Mesenchymal stem cell (in vitro differentiated cells and primary cell): Measurements from ENCODE around the gene SPATA13.

Source experiments
- DNase-seq: peaks from one replicate; pipeline ENCODE4 v3.0.0-alpha.2; 2013
- H2AFZ ChIP-seq: one replicate; pipeline ENCODE4 v1.6.1; 2013; ENCODE audit warnings: low read depth, mild to moderate bottlenecking, control low read depth, inconsistent platforms, low read length, moderate library complexity
- H2AK5ac ChIP-seq: 2 replicates; pipeline ENCODE4 v1.6.1; 2013; ENCODE audit warnings: low read length, moderate library complexity, mild to moderate bottlenecking, inconsistent platforms; ENCODE audit not compliant: severe bottlenecking
- H2BK120ac ChIP-seq: one replicate; pipeline ENCODE4 v1.6.1; 2013; ENCODE audit warnings: low read depth, mild to moderate bottlenecking, inconsistent platforms, low read length, moderate library complexity
- H2BK12ac ChIP-seq, 2 experiments: one replicate each; pipeline ENCODE4 v1.6.1; 2013; ENCODE audit warnings: inconsistent platforms in 2 of 2, low read length in 2 of 2, mild to moderate bottlenecking in 2 of 2, moderate library complexity in 2 of 2, control low read depth in 1 of 2
- H2BK15ac ChIP-seq: one replicate; pipeline ENCODE4 v1.6.1; 2013; ENCODE audit warnings: mild to moderate bottlenecking, low read depth, inconsistent platforms; ENCODE audit not compliant: poor library complexity, severe bottlenecking
- H2BK5ac ChIP-seq: 2 replicates; pipeline ENCODE4 v1.6.1; 2013; ENCODE audit warnings: low read depth, mild to moderate bottlenecking, low read length, control low read depth, inconsistent platforms; ENCODE audit not compliant: poor library complexity, severe bottlenecking
- H3K14ac ChIP-seq, 2 experiments: one replicate each; pipeline ENCODE4 v1.6.1; 2013; ENCODE audit warnings: inconsistent platforms in 2 of 2, low read length in 2 of 2, control low read depth in 1 of 2, mild to moderate bottlenecking in 1 of 2, moderate library complexity in 1 of 2
- H3K18ac ChIP-seq, 2 experiments: one replicate each; pipeline ENCODE4 v1.6.1; 2013; ENCODE audit warnings: inconsistent platforms in 2 of 2, low read length in 2 of 2, control low read depth in 1 of 2, low read depth in 1 of 2, mild to moderate bottlenecking in 1 of 2
- H3K23ac ChIP-seq, 2 experiments: one replicate each; pipeline ENCODE4 v1.6.1; 2013; ENCODE audit warnings: inconsistent platforms in 2 of 2, low read length in 2 of 2, mild to moderate bottlenecking in 2 of 2, moderate library complexity in 2 of 2, control low read depth in 1 of 2
- H3K27ac ChIP-seq: 2 replicates; pipeline ENCODE4 v1.5.1; 2013; ENCODE audit warnings: mild to moderate bottlenecking, moderate library complexity, low read length, control low read depth, inconsistent platforms; ENCODE audit not compliant: poor library complexity, severe bottlenecking
- H3K27me3 ChIP-seq, 2 experiments: 2 replicates each; pipeline versions ENCODE4 v1.6.1 to v1.7.0; 2013; ENCODE audit warnings: low read length in 2 of 2, mild to moderate bottlenecking in 2 of 2, moderate library complexity in 2 of 2, control low read depth in 1 of 2, inconsistent platforms in 1 of 2; ENCODE audit not compliant: control insufficient read depth in 1 of 2, insufficient read depth in 1 of 2
- H3K36me3 ChIP-seq, 2 experiments: 2 replicates each; pipeline versions ENCODE4 v1.6.1 to v1.7.0; 2013; ENCODE audit warnings: low read length in 2 of 2, control low read depth in 1 of 2, inconsistent platforms in 1 of 2, low read depth in 1 of 2, mild to moderate bottlenecking in 1 of 2; ENCODE audit not compliant: insufficient read depth in 2 of 2, control insufficient read depth in 1 of 2
- H3K4ac ChIP-seq, 2 experiments: one replicate each; pipeline ENCODE4 v1.6.1; 2013; ENCODE audit warnings: inconsistent platforms in 2 of 2, low read length in 2 of 2, mild to moderate bottlenecking in 2 of 2, moderate library complexity in 2 of 2, control low read depth in 1 of 2, low read depth in 1 of 2
- H3K4me1 ChIP-seq: 2 replicates; pipeline ENCODE4 v1.6.1; 2013; ENCODE audit warnings: low read depth, low read length, control low read depth; ENCODE audit not compliant: control insufficient read depth, insufficient read depth
- H3K4me2 ChIP-seq: 2 replicates; pipeline ENCODE4 v1.6.1; 2013; ENCODE audit warnings: low read length, mild to moderate bottlenecking, inconsistent platforms; ENCODE audit not compliant: poor library complexity, severe bottlenecking
- H3K4me3 ChIP-seq, 2 experiments: 2 replicates each; pipeline versions ENCODE4 v1.5.1 to v1.7.0; 2013; ENCODE audit warnings: low read length in 2 of 2, mild to moderate bottlenecking in 2 of 2, control low read depth in 1 of 2, low read depth in 1 of 2; ENCODE audit not compliant: insufficient read depth in 1 of 2
- H3K79me1 ChIP-seq: replicated peaks from 2 replicates; pipeline ENCODE4 v1.6.1; 2013; ENCODE audit warnings: mild to moderate bottlenecking, control low read depth, low read length, inconsistent platforms; ENCODE audit not compliant: poor library complexity, severe bottlenecking
- H3K9ac ChIP-seq: 2 replicates; pipeline ENCODE4 v1.7.0; 2013; ENCODE audit warnings: mild to moderate bottlenecking, low read length, moderate library complexity
- H3K9me3 ChIP-seq: 2 replicates; pipeline ENCODE4 v1.7.0; 2013; ENCODE audit warnings: mild to moderate bottlenecking, low read length; ENCODE audit not compliant: control insufficient read depth
- H4K8ac ChIP-seq: one replicate; pipeline ENCODE4 v1.6.1; 2013; ENCODE audit warnings: inconsistent platforms, mild to moderate bottlenecking, low read length, moderate library complexity
- H4K91ac ChIP-seq: one replicate; pipeline ENCODE4 v1.6.1; 2013; ENCODE audit warnings: mild to moderate bottlenecking, low read length, inconsistent platforms
- whole genome bisulfite sequencing: methylation state at CpG from one replicate; pipeline ENCODE4 v1.1.7; 2013; ENCODE audit warnings: mixed read lengths; 5-methylcytosine and 5-hydroxymethylcytosine counted together

The SPATA13 gene

GRCh38 chr13:24241336-24241735 is 80.8 kb downstream of the SPATA13 start:
- H2BK12ac ChIP-seq = no peak overlapping the region
- peak overlapping the region in 1 of 2 experiments; percentile 89 for H3K14ac ChIP-seq
- H3K4ac ChIP-seq = no peak overlapping the region
- H3K36me3 ChIP-seq = no peaks in the 10 kb centered on the region
- no peak overlapping the region for H3K9ac ChIP-seq
- H2AK5ac ChIP-seq = no peak overlapping the region
- H3K4me3 ChIP-seq = no peak overlapping the region
- no peak overlapping the region for H3K27ac ChIP-seq
- no peak overlapping the region for H3K23ac ChIP-seq
- H2AFZ ChIP-seq = no peak overlapping the region
- no peaks in the 10 kb centered on the region for H3K4me1 ChIP-seq
- no peak overlapping the region for H2BK15ac ChIP-seq
- peaks cover 11% of the 10 kb centered on the region for H3K79me1 ChIP-seq
- H3K18ac ChIP-seq = no peak overlapping the region
- no peak overlapping the region for H2BK5ac ChIP-seq
- no peak overlapping the region for H4K8ac ChIP-seq
- H4K91ac ChIP-seq = no peak overlapping the region
- no peaks in the 10 kb centered on the region for H3K9me3 ChIP-seq
- no peaks in the 10 kb centered on the region for H3K27me3 ChIP-seq
- WGBS = 95% methylated on average over 10 of the region's 10 CpGs
- H2BK120ac ChIP-seq = no peak overlapping the region
- DNase-seq = no peak
- H3K4me2 ChIP-seq = no peak overlapping the region

GRCh38 chr13:24242100-24242499 is 81.6 kb downstream of the SPATA13 start:
- Histone ChIP-seq H4K8ac (no peak overlapping the region), H3K4ac (no peak overlapping the region), H4K91ac (no peak overlapping the region), H3K4me1 (no peaks in the 10 kb centered on the region), H3K9ac (no peak overlapping the region), H3K79me1 (peaks cover 12% of the 10 kb centered on the region), H2AK5ac (no peak overlapping the region), H3K23ac (no peak overlapping the region), H2AFZ (no peak overlapping the region), H3K27ac (no peak overlapping the region), H2BK12ac (no peak overlapping the region), H3K18ac (no peak overlapping the region), H2BK120ac (no peak overlapping the region), H3K4me3 (no peak overlapping the region), H2BK5ac (no peak overlapping the region), H3K9me3 (no peaks in the 10 kb centered on the region), H2BK15ac (no peak overlapping the region), H3K14ac (no peak overlapping the region), H3K4me2 (no peak overlapping the region), H3K27me3 (no peaks in the 10 kb centered on the region), H3K36me3 (no peaks in the 10 kb centered on the region)
- no peak for DNase-seq
- WGBS = 95% methylated on average over 4 of the region's 5 CpGs

GRCh38 chr13:24243302-24243701 is 82.8 kb downstream of the SPATA13 start:
- Histone ChIP-seq H3K36me3 (no peaks in the 10 kb centered on the region), H2BK12ac (no peak overlapping the region), H3K4me3 (no peak overlapping the region), H3K4ac (no peak overlapping the region), H3K79me1 (peaks cover 18% of the 10 kb centered on the region), H4K91ac (no peak overlapping the region), H3K4me2 (no peak overlapping the region), H2BK15ac (no peak overlapping the region), H2BK120ac (no peak overlapping the region), H2BK5ac (no peak overlapping the region), H3K4me1 (no peaks in the 10 kb centered on the region), H3K18ac (no peak overlapping the region), H3K9me3 (no peaks in the 10 kb centered on the region), H3K14ac (no peak overlapping the region), H4K8ac (no peak overlapping the region), H3K23ac (no peak overlapping the region), H2AK5ac (no peak overlapping the region), H3K27me3 (no peaks in the 10 kb centered on the region), H3K27ac (no peak overlapping the region), H2AFZ (no peak overlapping the region), H3K9ac (no peak overlapping the region)
- DNase-seq = no peak
- 89% methylated on average over 2 of the region's 2 CpGs for WGBS

DNA sequence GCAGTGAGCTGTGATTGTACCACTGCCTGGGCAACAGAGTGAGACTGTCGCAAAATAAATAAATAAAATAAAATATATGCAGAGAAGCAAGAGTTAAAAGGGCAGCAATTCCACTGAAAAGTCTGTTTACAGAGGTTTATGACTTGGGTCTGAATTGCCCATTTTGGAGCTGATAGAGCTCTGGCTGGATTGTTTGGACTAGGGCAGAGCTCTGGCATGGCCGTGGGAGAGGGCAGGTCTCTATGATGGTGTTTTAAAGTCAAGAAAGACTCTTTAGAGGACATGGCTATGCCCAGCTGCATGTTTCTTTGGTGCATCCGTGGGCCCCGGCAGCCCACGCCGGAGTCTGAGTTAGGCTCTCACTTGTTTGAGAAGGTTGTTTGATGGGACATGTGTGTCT is 84.3 kb downstream of the SPATA13 start:
- Histone ChIP-seq H3K4me1 (no peaks in the 10 kb centered on the region), H2BK120ac (no peak overlapping the region), H3K4ac (no peak overlapping the region), H3K36me3 (peaks cover 0 to 2% of the 10 kb centered on the region in 2 experiments), H3K18ac (no peak overlapping the region), H3K27me3 (no peaks in the 10 kb centered on the region), H4K8ac (no peak overlapping the region), H3K9me3 (no peaks in the 10 kb centered on the region), H2BK5ac (no peak overlapping the region), H3K4me2 (no peak overlapping the region), H3K14ac (no peak overlapping the region), H3K79me1 (peaks cover 21% of the 10 kb centered on the region), H3K23ac (no peak overlapping the region), H3K27ac (no peak overlapping the region), H4K91ac (no peak overlapping the region), H2AK5ac (no peak overlapping the region), H2BK15ac (no peak overlapping the region), H3K9ac (no peak overlapping the region), H2BK12ac (no peak overlapping the region), H2AFZ (no peak overlapping the region), H3K4me3 (no peak overlapping the region)
- 83% methylated on average over 6 of the region's 6 CpGs for WGBS
- no peak for DNase-seq
